ENCODE measurements around the gene SH2D1A.

GRCh38 chrX:124343016-124343415 lies 3.3 kb upstream of the SH2D1A start:
- TF ChIP-seq POLR2AphosphoS5 (IDR thresholded peaks at IDR 0.05): no peak
- no peak for TF ChIP-seq CTCF (IDR thresholded peaks at IDR 0.05)
